Measurements from ENCODE around the gene SLC45A2.

DNA sequence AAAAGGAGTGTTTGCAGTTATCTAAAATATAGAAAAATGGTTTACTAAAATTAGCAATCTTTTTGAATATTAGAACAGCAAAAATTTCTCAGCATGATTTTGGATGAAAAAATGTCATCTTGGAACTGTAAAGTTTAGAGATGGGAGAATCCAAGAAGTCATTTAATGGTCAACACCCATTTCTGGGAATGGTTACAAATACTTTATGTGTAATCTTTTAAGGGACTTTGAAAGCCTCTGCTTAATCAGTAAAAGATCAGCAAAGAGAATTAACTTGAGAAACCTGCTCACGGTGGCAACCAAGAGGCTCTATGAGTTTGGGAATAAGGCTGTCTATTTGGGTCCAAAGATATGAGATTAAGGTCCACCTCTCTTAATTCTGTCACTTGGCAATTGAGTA lies 45.6 kb upstream of the SLC45A2 start:
- TF ChIP-seq CTCF (IDR thresholded peaks at IDR 0.05) = no peak
- TF ChIP-seq POLR2A (IDR thresholded peaks at IDR 0.05) = no peak
